HG02852 (cell line): ENCODE data around the gene SLC22A16.
"Not testable (repeated sequence)": the region's sequence is repeated elsewhere in the genome, so short reads cannot be mapped to it uniquely, and the experiment has no call there.

Experiments
- ATAC-seq: cut with Tn5 transposase; IDR thresholded peaks from one replicate; pipeline ENCODE4 v1.9.1; 2021; ENCODE audit warnings: mild to moderate bottlenecking, moderate library complexity; ENCODE audit not compliant: unreplicated experiment

The SLC22A16 gene

GRCh38 chr6:110476046-110476849 is at the start of gene SLC22A16:
SLC22A16 (minus strand) TSS chr6:110476613; CDS start chr6:110476574, 39 bp downstream.
- ATAC-seq = no peak

GRCh38 chr6:110525001-110525400 is 48.6 kb upstream of the SLC22A16 start:
- ATAC-seq = no peak

- no peak for ATAC-seq
These were observed 47.9 kb upstream of the SLC22A16 start for GRCh38 chr6:110524305-110524704.

GRCh38 chr6:110523451-110524021 is 47.1 kb upstream of the SLC22A16 start:
- ATAC-seq = no peak

GRCh38 chr6:110522427-110522826 is 46.0 kb upstream of the SLC22A16 start:
- ATAC-seq = no peak

GRCh38 chr6:110520992-110521543 is 44.7 kb upstream of the SLC22A16 start:
- no peak for ATAC-seq

GRCh38 chr6:110520209-110520965 is 44.0 kb upstream of the SLC22A16 start:
- ATAC-seq = no peak

- ATAC-seq = no peak
These were observed 41.3 kb upstream of the SLC22A16 start for GRCh38 chr6:110517601-110518281.

GRCh38 chr6:110517034-110517433 is 40.6 kb upstream of the SLC22A16 start:
- no peak for ATAC-seq

- no peak for ATAC-seq
These were observed 38.4 kb upstream of the SLC22A16 start for GRCh38 chr6:110514818-110515217.

- no peak for ATAC-seq
These were observed 36.6 kb upstream of the SLC22A16 start for GRCh38 chr6:110512991-110513390.

- not testable (repeated sequence) for ATAC-seq
These were observed 36.1 kb upstream of the SLC22A16 start for GRCh38 chr6:110512549-110512948.

GRCh38 chr6:110511401-110511800 is 35.0 kb upstream of the SLC22A16 start:
- no peak for ATAC-seq

GRCh38 chr6:110509617-110510241 is 33.3 kb upstream of the SLC22A16 start:
- no peak for ATAC-seq

- not testable (repeated sequence) for ATAC-seq
These were observed 28.5 kb upstream of the SLC22A16 start for GRCh38 chr6:110504891-110505290.

- ATAC-seq = no peak
These were observed 19.5 kb upstream of the SLC22A16 start for GRCh38 chr6:110495949-110496348.

- no peak for ATAC-seq
These were observed 16.9 kb upstream of the SLC22A16 start for GRCh38 chr6:110493253-110493800.

- no peak for ATAC-seq
These were observed 16.2 kb upstream of the SLC22A16 start for GRCh38 chr6:110492584-110492983.

- no peak for ATAC-seq
These were observed 15.4 kb upstream of the SLC22A16 start for GRCh38 chr6:110491644-110492317.

GRCh38 chr6:110491299-110491643 is 14.9 kb upstream of the SLC22A16 start:
- ATAC-seq = no peak
